Measurements from ENCODE around the gene GAL3ST3.

DNA sequence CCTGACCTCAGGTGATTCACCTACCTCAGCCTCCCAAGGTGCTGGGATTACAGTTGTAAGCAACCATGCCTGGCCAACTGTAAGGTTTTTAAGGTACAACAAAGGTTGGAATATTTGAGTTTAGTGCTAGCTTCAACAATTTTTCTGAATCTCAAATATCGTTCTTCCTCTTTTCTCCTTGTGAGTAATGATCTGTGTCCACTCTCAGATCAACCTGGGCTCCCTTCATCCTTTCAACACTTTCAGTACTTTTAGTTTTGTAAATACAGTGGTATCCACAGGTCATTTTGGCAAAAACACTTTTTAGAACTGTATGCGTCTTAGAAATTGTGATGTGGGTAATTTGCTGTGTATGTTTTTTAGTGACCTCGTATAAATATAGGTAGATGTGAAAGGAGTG lies 29.0 kb upstream of the GAL3ST3 start:
- TF ChIP-seq POLR2A (IDR thresholded peaks at IDR 0.05), result no peak
- TF ChIP-seq, protein P1, sequence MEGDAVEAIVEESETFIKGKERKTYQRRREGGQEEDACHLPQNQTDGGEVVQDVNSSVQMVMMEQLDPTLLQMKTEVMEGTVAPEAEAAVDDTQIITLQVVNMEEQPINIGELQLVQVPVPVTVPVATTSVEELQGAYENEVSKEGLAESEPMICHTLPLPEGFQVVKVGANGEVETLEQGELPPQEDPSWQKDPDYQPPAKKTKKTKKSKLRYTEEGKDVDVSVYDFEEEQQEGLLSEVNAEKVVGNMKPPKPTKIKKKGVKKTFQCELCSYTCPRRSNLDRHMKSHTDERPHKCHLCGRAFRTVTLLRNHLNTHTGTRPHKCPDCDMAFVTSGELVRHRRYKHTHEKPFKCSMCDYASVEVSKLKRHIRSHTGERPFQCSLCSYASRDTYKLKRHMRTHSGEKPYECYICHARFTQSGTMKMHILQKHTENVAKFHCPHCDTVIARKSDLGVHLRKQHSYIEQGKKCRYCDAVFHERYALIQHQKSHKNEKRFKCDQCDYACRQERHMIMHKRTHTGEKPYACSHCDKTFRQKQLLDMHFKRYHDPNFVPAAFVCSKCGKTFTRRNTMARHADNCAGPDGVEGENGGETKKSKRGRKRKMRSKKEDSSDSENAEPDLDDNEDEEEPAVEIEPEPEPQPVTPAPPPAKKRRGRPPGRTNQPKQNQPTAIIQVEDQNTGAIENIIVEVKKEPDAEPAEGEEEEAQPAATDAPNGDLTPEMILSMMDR (IDR thresholded peaks at IDR 0.05), result no peak

Data from uterus (tissue), 2 donors.